Measurements from ENCODE around the gene ABR.
A peak's percentile ranks its signal among the peaks of the same experiment; 100 is the strongest.
"Not testable (repeated sequence)": the region's sequence is repeated elsewhere in the genome, so short reads cannot be mapped to it uniquely, and the experiment has no call there.

ABR gene

GRCh38 chr17:1201132-1201702 lies 21.4 kb upstream of the ABR start:
- DNase-seq (ENCODE audit: low read depth in 2 of 2) = no peak

- not testable (repeated sequence) for DNase-seq (ENCODE audit: low read depth in 2 of 2)
These were observed 19.5 kb upstream of the ABR start for GRCh38 chr17:1199271-1199743.

- no peak for DNase-seq (ENCODE audit: low read depth in 2 of 2)
These were observed 18.2 kb upstream of the ABR start for GRCh38 chr17:1197781-1198490.

- no peak for DNase-seq (ENCODE audit: low read depth in 2 of 2)
These were observed 17.6 kb upstream of the ABR start for GRCh38 chr17:1197379-1197778.

GRCh38 chr17:1196946-1197345 lies 17.2 kb upstream of the ABR start:
- no peak for DNase-seq (ENCODE audit: low read depth in 2 of 2)

- DNase-seq (ENCODE audit: low read depth in 2 of 2) = no peak
These were observed 13.3 kb upstream of the ABR start for GRCh38 chr17:1192911-1193699.

GRCh38 chr17:1190751-1191331 lies 11.1 kb upstream of the ABR start:
- no peak for DNase-seq (ENCODE audit: low read depth in 2 of 2)

- DNase-seq (ENCODE audit: low read depth in 2 of 2) = no peak
These were observed 9.2 kb upstream of the ABR start for GRCh38 chr17:1188812-1189504.

GRCh38 chr17:1186923-1187771 lies 7.4 kb upstream of the ABR start:
- peak; percentile 67 to 70 for DNase-seq (ENCODE audit: low read depth in 2 of 2)

GRCh38 chr17:1186214-1186820 lies 6.5 kb upstream of the ABR start:
- no peak for DNase-seq (ENCODE audit: low read depth in 2 of 2)

GRCh38 chr17:1183171-1183873 lies 3.5 kb upstream of the ABR start:
- DNase-seq (ENCODE audit: low read depth in 2 of 2) = no peak

- DNase-seq (ENCODE audit: low read depth in 2 of 2) = no peak
These were observed 3.0 kb upstream of the ABR start for GRCh38 chr17:1182811-1183170.

GRCh38 chr17:1181753-1182137 lies 2.0 kb upstream of the ABR start:
- DNase-seq (ENCODE audit: low read depth in 2 of 2) = no peak

- DNase-seq (ENCODE audit: low read depth in 2 of 2) = no peak
These were observed 1.4 kb upstream of the ABR start for GRCh38 chr17:1180958-1181752.

- no peak for DNase-seq (ENCODE audit: low read depth in 2 of 2)
These were observed 516 bp downstream of the ABR start for GRCh38 chr17:1179112-1179817.

GRCh38 chr17:1177016-1177700 lies 2.6 kb downstream of the ABR start:
- no peak for DNase-seq (ENCODE audit: low read depth in 2 of 2)

- no peak for DNase-seq (ENCODE audit: low read depth in 2 of 2)
These were observed 5.4 kb downstream of the ABR start for GRCh38 chr17:1174263-1174880.
